ENCODE data around the gene RAVER2. TPM values are rescaled to one million over a fixed set of nuclear protein-coding genes. Genes with fewer than 3 reads are reported as not detected.

RAVER2 gene
- total and polyA plus RNA-seq, 10 of the 15 experiments (the other 5 are each of a cell fraction or from before 2014, with no cell fraction given) = 0.09 to 0.59 (median 0.41) TPM; not detected in 2

- Histone ChIP-seq H3K27ac (ENCODE audit: control insufficient read depth, insufficient read depth) (no peak overlapping the region), H3K36me3 (ENCODE audit: control insufficient read depth in 2 of 2, insufficient read depth in 2 of 2, low read length in 1 of 2) (peaks cover 11 to 55% of the 10 kb centered on the region in 2 experiments), H3K4me1 (ENCODE audit: control insufficient read depth, insufficient read depth, low read length) (peaks cover 7% of the 10 kb centered on the region), H3K27me3 (replicated peaks in 1 of 2; ENCODE audit: control insufficient read depth in 2 of 2, insufficient read depth in 2 of 2, low read length in 1 of 2) (no peaks in the 10 kb centered on the region), H2AFZ (ENCODE audit: control insufficient read depth, low read depth, low read length) (no peak overlapping the region), H3K4me3 (no peak overlapping the region), H3K9me3 (replicated peaks; ENCODE audit: control insufficient read depth, insufficient read depth, low read length) (no peaks in the 10 kb centered on the region), H3K4me2 (ENCODE audit: control insufficient read depth, insufficient read depth) (no peak overlapping the region), H4K20me1 (ENCODE audit: control insufficient read depth, insufficient read depth) (no peaks in the 10 kb centered on the region; the same call in 1 of the 2 replicates), H3K79me2 (ENCODE audit: control insufficient read depth, insufficient read depth, low read length) (no peaks in the 10 kb centered on the region), H3K9ac (ENCODE audit: control insufficient read depth, insufficient read depth, low read length) (no peak overlapping the region)
- ChIA-PET CTCF (no interaction called here), SMC1A (ENCODE audit: uncharacterized antibody, unreplicated experiment) (no interaction called here), POLR2A (no interaction called here), RAD21 (ENCODE audit: unreplicated experiment) (no interaction called here)
- FAIRE-seq (no peak), DNase-seq (ENCODE audit: low read depth, low spot score) (no peak), ATAC-seq (no peak)
- BruUV-seq (replicated peaks) = no TSS peak
- 98% methylated on average over 15 of the region's 15 CpGs for WGBS (ENCODE audit: insufficient coverage, insufficient replicate concordance, low lambda C conversion rate, missing lambda C conversion rate)
- intact Hi-C loops (cut with micrococcal nuclease; ENCODE audit: unreplicated experiment) = no loop called here
- in situ Hi-C loops (cut with MboI) = no loop called here
- TF ChIP-seq ATF7 (IDR thresholded peaks at IDR 0.05; ENCODE audit: low read depth) = no peak
- TF ChIP-seq NFYA (IDR thresholded peaks at IDR 0.05; ENCODE audit: borderline replicate concordance, low read depth, low read length) = no peak
- no peak for TF ChIP-seq STAT1 (conservative IDR thresholded peaks at IDR 0.05)
- no peak for TF ChIP-seq CTCF (IDR thresholded peaks at IDR 0.05 in 2 of 3, conservative IDR thresholded peaks at IDR 0.05 in 1 of 3; ENCODE audit: control insufficient read depth in 2 of 3, extremely low read depth in 1 of 3, insufficient read depth in 1 of 3, low read depth in 3 of 3, low read length in 3 of 3)
- TF ChIP-seq CREB1 (IDR thresholded peaks at IDR 0.05; ENCODE audit: low read depth) = no peak
- TF ChIP-seq PRDM15 (CRISPR knock-in tag; IDR thresholded peaks at IDR 0.05) = no peak
- no peak for TF ChIP-seq SPI1 (IDR thresholded peaks at IDR 0.05; ENCODE audit: borderline replicate concordance, insufficient read depth, low read depth, low read length)
- TF ChIP-seq STAT3 (IDR thresholded peaks at IDR 0.05; ENCODE audit: low read depth, low read length) = no peak
- no peak for TF ChIP-seq ZNF592 (IDR thresholded peaks at IDR 0.05)
- TF ChIP-seq ZNF384 (IDR thresholded peaks at IDR 0.05; ENCODE audit: borderline replicate concordance, low read depth, low read length) = no peak
- TF ChIP-seq BMI1 (IDR thresholded peaks at IDR 0.05; ENCODE audit: borderline replicate concordance) = no peak
- TF ChIP-seq CBFB (IDR thresholded peaks at IDR 0.05; ENCODE audit: low read depth) = no peak
- no peak for TF ChIP-seq FOXM1 (IDR thresholded peaks at IDR 0.05; ENCODE audit: low read depth, low read length)
- no peak for TF ChIP-seq MAX (IDR thresholded peaks at IDR 0.05; ENCODE audit: low read depth, low read length)
Observed at GRCh38 chr1:64839732-64840405, 95.0 kb downstream of the RAVER2 start.

Measured in GM12878 (cell line).